Endothelial cell of umbilical vein (primary cell): ENCODE data around the gene N4BP2.

Experiments used
- CTCF ChIP-seq, 2 donors: IDR thresholded peaks; 1 replicate in 1 of 2; 2 replicates in 1 of 2; pipeline ENCODE4 v1.5.1; 2011; ENCODE audit warnings: low read length in 2 of 2, mild to moderate bottlenecking in 2 of 2, moderate library complexity in 2 of 2, control low read depth in 1 of 2, inconsistent platforms in 1 of 2, low read depth in 1 of 2; ENCODE audit not compliant: insufficient read depth in 1 of 2; ENCODE audit errors: extremely low read depth in 1 of 2
- GATA2 ChIP-seq: IDR thresholded peaks from 2 replicates; pipeline ENCODE4 v1.7.0; 2011; ENCODE audit warnings: low read depth, mild to moderate bottlenecking, moderate library complexity, mixed read lengths, low read length; ENCODE audit not compliant: insufficient read length, insufficient read depth
- POLR2A ChIP-seq: IDR thresholded peaks from 2 replicates; pipeline ENCODE4 v1.6.1; 2012; ENCODE audit warnings: low read depth, mild to moderate bottlenecking, control low read depth, low read length
- POLR2AphosphoS5 ChIP-seq: IDR thresholded peaks from 2 replicates; pipeline ENCODE4 v1.6.1; 2012; ENCODE audit warnings: low read depth, mild to moderate bottlenecking, control low read depth, low read length, moderate library complexity; ENCODE audit not compliant: insufficient read depth

DNA sequence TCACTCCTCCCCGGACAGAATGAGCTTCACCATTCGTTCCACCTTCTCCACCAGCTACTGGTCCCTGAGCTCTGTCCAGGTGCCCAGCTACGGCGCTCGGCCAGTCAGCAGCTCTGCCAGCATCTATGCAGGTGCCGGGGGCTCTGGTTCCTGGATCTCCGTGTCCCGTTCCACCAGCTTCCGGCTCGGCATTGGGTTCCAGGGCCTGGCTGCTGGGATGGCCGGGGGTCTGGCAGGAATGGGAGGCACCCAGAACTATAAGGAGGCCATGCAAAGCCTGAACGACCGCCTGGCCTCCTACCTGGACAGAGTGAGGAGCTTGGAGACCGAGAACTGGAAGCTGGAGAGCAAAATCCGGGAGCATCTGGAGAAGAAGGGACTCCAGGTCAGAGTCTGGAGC is 36.4 kb upstream of the N4BP2 start:
- TF ChIP-seq POLR2AphosphoS5: no peak
- TF ChIP-seq POLR2A: no peak
- TF ChIP-seq CTCF (IDR thresholded peaks at IDR 0.05; ENCODE audit: extremely low read depth in 1 of 2, insufficient read depth in 1 of 2, low read depth in 1 of 2, low read length in 2 of 2): no peak
- TF ChIP-seq GATA2: no peak
